HUES6 (cell line): ENCODE data around the gene NTF4.
"Not testable (repeated sequence)": the region's sequence is repeated elsewhere in the genome, so short reads cannot be mapped to it uniquely, and the experiment has no call there.

ENCODE experiments used
- H3K27ac ChIP-seq: 2 replicates; pipeline ENCODE4 v1.7.0; 2013; ENCODE audit warnings: low read depth, mild to moderate bottlenecking, low read length, inconsistent platforms
- H3K27me3 ChIP-seq: 2 replicates; pipeline ENCODE4 v1.6.1; 2013; ENCODE audit warnings: low read length; ENCODE audit not compliant: control insufficient read depth, insufficient read depth
- H3K36me3 ChIP-seq: 2 replicates; pipeline ENCODE4 v1.6.1; 2013; ENCODE audit warnings: low read length; ENCODE audit not compliant: control insufficient read depth, insufficient read depth
- H3K4me1 ChIP-seq: 2 replicates; pipeline ENCODE4 v1.6.1; 2013; ENCODE audit warnings: low read length; ENCODE audit not compliant: control insufficient read depth, insufficient read depth
- H3K4me3 ChIP-seq: 2 replicates; pipeline ENCODE4 v1.5.1; 2013; ENCODE audit warnings: low read depth, low read length
- H3K9ac ChIP-seq: one replicate; pipeline ENCODE4 v1.6.1; 2013; ENCODE audit warnings: mild to moderate bottlenecking, low read length
- H3K9me3 ChIP-seq: 2 replicates; pipeline ENCODE4 v1.6.1; 2013; ENCODE audit warnings: low read depth, low read length; ENCODE audit not compliant: control insufficient read depth, insufficient read depth

The NTF4 gene

GRCh38 chr19:49085020-49085867 lies 20.6 kb upstream of the NTF4 start, which contains the start of gene SNRNP70:
SNRNP70 (plus strand) TSS chr19:49085451; CDS start chr19:49086415, 964 bp downstream.
- Histone ChIP-seq H3K36me3 (peaks cover 32% of the 10 kb centered on the region), H3K27ac (peak within 1 kb of the TSS; percentile 92), H3K9ac (peak within 1 kb of the TSS; percentile 99), H3K4me1 (peaks cover 5% of the 10 kb centered on the region), H3K27me3 (0 out of 2 replicates have a peak, but pooled peaks cover 2% of the 10 kb centered on the region), H3K4me3 (peak within 1 kb of the TSS; percentile 89), H3K9me3 (0 out of 2 replicates have a peak, but pooled peaks cover 5% of the 10 kb centered on the region)

GRCh38 chr19:49084206-49085019 lies 19.8 kb upstream of the NTF4 start:
- Histone ChIP-seq H3K4me1 (peaks cover 5% of the 10 kb centered on the region), H3K9ac (peak overlapping the region; percentile 99), H3K9me3 (0 out of 2 replicates have a peak, but pooled peaks cover 5% of the 10 kb centered on the region)

GRCh38 chr19:49081273-49081672 lies 16.7 kb upstream of the NTF4 start:
- 0 out of 2 replicates have a peak, but pooled peaks cover 5% of the 10 kb centered on the region for H3K9me3 ChIP-seq
- 0 out of 2 replicates have a peak, but pooled peaks cover 3% of the 10 kb centered on the region for H3K27me3 ChIP-seq
- H3K9ac ChIP-seq = no peak overlapping the region
- peaks cover 1% of the 10 kb centered on the region; the same call in 1 of the 2 replicates for H3K4me1 ChIP-seq
- no peak overlapping the region for H3K4me3 ChIP-seq
- no peak overlapping the region for H3K27ac ChIP-seq
- H3K36me3 ChIP-seq = peaks cover 1% of the 10 kb centered on the region

More at GRCh38 chr19:49084206-49085019, 19.8 kb upstream of the NTF4 start:
- Histone ChIP-seq H3K4me3 (peak overlapping the region; percentile 89), H3K27me3 (0 out of 2 replicates have a peak, but pooled peaks cover 3% of the 10 kb centered on the region), H3K36me3 (peaks cover 26% of the 10 kb centered on the region), H3K27ac (no peak overlapping the region)

GRCh38 chr19:49080392-49080791 lies 15.8 kb upstream of the NTF4 start:
- 0 out of 2 replicates have a peak, but pooled peaks cover 5% of the 10 kb centered on the region for H3K9me3 ChIP-seq
- H3K36me3 ChIP-seq = no peaks in the 10 kb centered on the region
- 0 out of 2 replicates have a peak, but pooled peaks cover 3% of the 10 kb centered on the region for H3K27me3 ChIP-seq
- H3K4me1 ChIP-seq = no peaks in the 10 kb centered on the region
- H3K27ac ChIP-seq = no peak overlapping the region
- H3K9ac ChIP-seq = no peak overlapping the region
- H3K4me3 ChIP-seq = no peak overlapping the region

- not testable (repeated sequence) for H3K27ac ChIP-seq, H3K9ac ChIP-seq, H3K36me3 ChIP-seq, H3K9me3 ChIP-seq, H3K4me3 ChIP-seq, H3K4me1 ChIP-seq
- H3K27me3 ChIP-seq = peaks cover 49% of the 10 kb centered on the region
Measured at GRCh38 chr19:49074869-49075268, 10.3 kb upstream of the NTF4 start.

GRCh38 chr19:49073514-49074378 lies 9.1 kb upstream of the NTF4 start:
- H3K4me1 ChIP-seq = peaks cover 6% of the 10 kb centered on the region; the same call in 1 of the 2 replicates
- no peak overlapping the region for H3K27ac ChIP-seq
- H3K9me3 ChIP-seq = 0 out of 2 replicates have a peak, but pooled peaks cover 3% of the 10 kb centered on the region
- H3K9ac ChIP-seq = no peak overlapping the region
- H3K36me3 ChIP-seq = no peaks in the 10 kb centered on the region
- H3K27me3 ChIP-seq = peaks cover 60% of the 10 kb centered on the region
- H3K4me3 ChIP-seq = no peak overlapping the region

- Histone ChIP-seq H3K27me3 (peaks cover 76% of the 10 kb centered on the region), H3K9me3 (0 out of 2 replicates have a peak, but pooled peaks cover 3% of the 10 kb centered on the region), H3K4me3 (peak overlapping the region; percentile 46; the same call in 1 of the 2 replicates), H3K36me3 (no peaks in the 10 kb centered on the region), H3K4me1 (peaks cover 6% of the 10 kb centered on the region; the same call in 1 of the 2 replicates), H3K27ac (no peak overlapping the region), H3K9ac (no peak overlapping the region)
Measured at GRCh38 chr19:49071860-49072547, 7.4 kb upstream of the NTF4 start.

- H3K9ac ChIP-seq = no peak overlapping the region
- H3K9me3 ChIP-seq = 0 out of 2 replicates have a peak, but pooled peaks cover 3% of the 10 kb centered on the region
- no peak overlapping the region for H3K4me3 ChIP-seq
- H3K27ac ChIP-seq = no peak overlapping the region
- peaks cover 92% of the 10 kb centered on the region for H3K27me3 ChIP-seq
- H3K36me3 ChIP-seq = no peaks in the 10 kb centered on the region
- peaks cover 16% of the 10 kb centered on the region for H3K4me1 ChIP-seq
Measured at GRCh38 chr19:49070416-49070815, 5.8 kb upstream of the NTF4 start.

- H3K27me3 ChIP-seq = peaks cover 87% of the 10 kb centered on the region
- no peak overlapping the region for H3K27ac ChIP-seq
- 0 out of 2 replicates have a peak, but pooled peaks cover 3% of the 10 kb centered on the region for H3K9me3 ChIP-seq
- H3K36me3 ChIP-seq = no peaks in the 10 kb centered on the region
- H3K9ac ChIP-seq = no peak overlapping the region
- H3K4me3 ChIP-seq = no peak overlapping the region
- peaks cover 25% of the 10 kb centered on the region for H3K4me1 ChIP-seq
Measured at GRCh38 chr19:49069026-49069425, 4.4 kb upstream of the NTF4 start.
